HepG2 (cell line): ENCODE results near the gene ZFP1. TPM values are rescaled to one million over a fixed set of nuclear protein-coding genes. Genes with fewer than 3 reads are reported as not detected.
A peak's percentile ranks its signal among the peaks of the same experiment; 100 is the strongest.

Experiments used
- CHCHD3 ChIP-seq: sonication (generic); formaldehyde crosslinking; IDR thresholded peaks from 2 replicates; pipeline ENCODE4 v1.8.0; 2022; ENCODE audit warnings: mild to moderate bottlenecking, missing genetic modification reagents, moderate library complexity
- FOXK2 ChIP-seq: fragments of 450-650 bp; IDR thresholded peaks from 2 replicates; pipeline ENCODE4 v1.6.1; 2016
- GPN1 ChIP-seq: sonication (generic); formaldehyde crosslinking; IDR thresholded peaks from 2 replicates; pipeline ENCODE4 v1.5.1; 2020; ENCODE audit warnings: missing genetic modification reagents, borderline replicate concordance
- KMT2A ChIP-seq: sonication (generic); formaldehyde crosslinking; IDR thresholded peaks from 2 replicates; pipeline ENCODE4 v1.4.0; 2020; ENCODE audit warnings: missing genetic modification reagents
- MXD1 ChIP-seq: sonication (generic); formaldehyde crosslinking; IDR thresholded peaks from 2 replicates; pipeline ENCODE4 v1.4.0; 2020; ENCODE audit warnings: mild to moderate bottlenecking, missing genetic modification reagents
- NFKB2 ChIP-seq: sonication (generic); formaldehyde crosslinking; IDR thresholded peaks from 2 replicates; pipeline ENCODE4 v1.4.0; 2020; ENCODE audit warnings: missing genetic modification reagents, borderline replicate concordance
- NFYC ChIP-seq: IDR thresholded peaks from 2 replicates; pipeline ENCODE4 v1.6.1; 2016; ENCODE audit warnings: missing genetic modification reagents, missing compliant biosample characterization
- PRMT3 ChIP-seq: sonication (generic); formaldehyde crosslinking; IDR thresholded peaks from 2 replicates; pipeline ENCODE4 v1.8.1; 2022; ENCODE audit warnings: low read depth, mild to moderate bottlenecking, moderate library complexity, missing genetic modification reagents, borderline replicate concordance
- SKI ChIP-seq: fragments of 450-650 bp; IDR thresholded peaks from one replicate; pipeline ENCODE4 v1.6.1; 2018; ENCODE audit warnings: mild to moderate bottlenecking; ENCODE audit not compliant: partially characterized antibody
- ZBTB33 ChIP-seq: sonication (generic); formaldehyde crosslinking; IDR thresholded peaks from 2 replicates; pipeline ENCODE4 v1.4.0; 2020; ENCODE audit warnings: missing genetic modification reagents
- ZNF12 ChIP-seq: sonication (generic); formaldehyde crosslinking; IDR thresholded peaks from 2 replicates; pipeline ENCODE4 v1.5.0; 2020; ENCODE audit warnings: missing genetic modification reagents
- ZNF670 ChIP-seq: sonication (generic); formaldehyde crosslinking; IDR thresholded peaks from 2 replicates; pipeline ENCODE4 v1.8.0; 2022; ENCODE audit warnings: mild to moderate bottlenecking, missing genetic modification reagents, borderline replicate concordance
- ZNF790 ChIP-seq: sonication (generic); formaldehyde crosslinking; IDR thresholded peaks from 2 replicates; pipeline ENCODE4 v1.8.0; 2022; ENCODE audit warnings: missing genetic modification reagents, mild to moderate bottlenecking, borderline replicate concordance
- ZZZ3 ChIP-seq: sonication (generic); formaldehyde crosslinking; IDR thresholded peaks from 2 replicates; pipeline ENCODE4 v1.4.0; 2020; ENCODE audit warnings: missing genetic modification reagents, mild to moderate bottlenecking, borderline replicate concordance
- polyA plus RNA-seq, 8 experiments: library from polyadenylated mRNA; depleted of rRNA in 3 of 8; stranded (reverse) in 7 of 8; unstranded in 1 of 8; fragments of >200 nt; fragmentation: Illumina TruSeq in 4 of 8; extraction: Trizol in 4 of 8; gene quantifications; 2 replicates each; pipeline versions ENCODE4 v1.2.1 to v1.2.3, GENCODE V29; 2011 to 2016; ENCODE audit warnings: low read depth in 4 of 8, missing spikeins in 1 of 8, mixed read lengths in 1 of 8; ENCODE audit not compliant: insufficient read depth in 1 of 8
- total RNA-seq, 5 experiments: library from RNA; depleted of rRNA; stranded (reverse); fragments of >200 nt; fragmentation: Illumina TruSeq; extraction: Trizol; gene quantifications; 2 replicates each; pipeline ENCODE4 v1.2.3, GENCODE V29; 2016; ENCODE audit warnings: low read depth in 1 of 5
- TF ChIP-seq, protein P1 (sequence below): fragments of 450-650 bp; IDR thresholded peaks from 2 replicates; pipeline ENCODE4 v1.6.1; 2017; ENCODE audit warnings: mild to moderate bottlenecking
- TF ChIP-seq, protein P2 (sequence below): sonication (generic); formaldehyde crosslinking; IDR thresholded peaks from 2 replicates; pipeline ENCODE4 v1.5.0; 2020; ENCODE audit warnings: mild to moderate bottlenecking, missing genetic modification reagents, borderline replicate concordance
- TF ChIP-seq, protein P3 (sequence below): sonication (generic); formaldehyde crosslinking; IDR thresholded peaks from 2 replicates; pipeline ENCODE4 v1.4.0; 2020; ENCODE audit warnings: mild to moderate bottlenecking, low read depth, missing genetic modification reagents

The ZFP1 gene
- total and polyA plus RNA-seq, 2 of the 13 experiments (the other 11 are each of a cell fraction or from before 2014, with no cell fraction given): 8.3 to 14.0 TPM

DNA sequence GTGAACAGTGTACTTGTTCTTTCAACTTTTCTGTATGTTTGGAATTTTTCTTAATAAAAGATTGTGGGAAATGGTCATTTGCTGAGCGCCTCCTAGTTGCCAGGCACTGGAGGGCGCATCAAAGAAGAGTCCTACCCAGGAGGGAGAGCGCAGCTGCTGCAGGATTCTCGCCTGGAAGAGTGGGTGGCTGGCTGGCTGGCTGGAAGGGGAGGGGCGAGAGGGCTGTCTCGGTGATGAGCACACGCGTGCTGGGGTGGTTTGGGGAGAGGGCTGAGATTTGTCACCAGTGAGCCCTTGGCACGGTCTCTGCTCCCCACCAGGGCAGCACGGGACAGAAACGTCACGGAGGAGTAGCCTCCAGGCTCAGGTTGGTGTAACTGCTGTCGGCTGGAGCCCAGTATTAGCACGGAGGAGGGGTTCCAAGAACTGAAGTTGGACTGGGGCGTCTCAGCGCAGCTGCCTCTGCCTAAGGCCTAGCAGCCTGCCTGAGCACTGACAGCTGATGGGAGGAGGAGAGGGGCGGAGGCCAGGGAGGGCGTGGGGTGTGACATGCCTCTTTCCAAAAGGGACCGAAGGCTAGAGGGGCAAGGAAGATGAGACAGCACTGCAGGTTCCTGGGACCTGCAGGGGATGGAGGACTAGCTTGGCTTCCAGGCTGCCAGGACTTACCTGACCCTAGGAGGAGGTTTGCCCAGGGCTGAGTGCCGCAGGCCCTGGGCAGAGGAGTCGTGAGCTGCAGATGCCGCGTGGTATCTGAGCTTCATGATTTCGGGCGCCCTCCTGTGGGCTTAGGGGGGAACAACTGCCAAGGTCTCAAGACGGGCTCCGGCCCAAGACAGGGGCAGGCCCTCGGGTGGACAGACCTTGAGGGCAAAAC lies 37.4 kb upstream of the ZFP1 start (continued):
- TF ChIP-seq, protein P1, sequence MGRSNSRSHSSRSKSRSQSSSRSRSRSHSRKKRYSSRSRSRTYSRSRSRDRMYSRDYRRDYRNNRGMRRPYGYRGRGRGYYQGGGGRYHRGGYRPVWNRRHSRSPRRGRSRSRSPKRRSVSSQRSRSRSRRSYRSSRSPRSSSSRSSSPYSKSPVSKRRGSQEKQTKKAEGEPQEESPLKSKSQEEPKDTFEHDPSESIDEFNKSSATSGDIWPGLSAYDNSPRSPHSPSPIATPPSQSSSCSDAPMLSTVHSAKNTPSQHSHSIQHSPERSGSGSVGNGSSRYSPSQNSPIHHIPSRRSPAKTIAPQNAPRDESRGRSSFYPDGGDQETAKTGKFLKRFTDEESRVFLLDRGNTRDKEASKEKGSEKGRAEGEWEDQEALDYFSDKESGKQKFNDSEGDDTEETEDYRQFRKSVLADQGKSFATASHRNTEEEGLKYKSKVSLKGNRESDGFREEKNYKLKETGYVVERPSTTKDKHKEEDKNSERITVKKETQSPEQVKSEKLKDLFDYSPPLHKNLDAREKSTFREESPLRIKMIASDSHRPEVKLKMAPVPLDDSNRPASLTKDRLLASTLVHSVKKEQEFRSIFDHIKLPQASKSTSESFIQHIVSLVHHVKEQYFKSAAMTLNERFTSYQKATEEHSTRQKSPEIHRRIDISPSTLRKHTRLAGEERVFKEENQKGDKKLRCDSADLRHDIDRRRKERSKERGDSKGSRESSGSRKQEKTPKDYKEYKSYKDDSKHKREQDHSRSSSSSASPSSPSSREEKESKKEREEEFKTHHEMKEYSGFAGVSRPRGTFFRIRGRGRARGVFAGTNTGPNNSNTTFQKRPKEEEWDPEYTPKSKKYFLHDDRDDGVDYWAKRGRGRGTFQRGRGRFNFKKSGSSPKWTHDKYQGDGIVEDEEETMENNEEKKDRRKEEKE: no peak
- TF ChIP-seq FOXK2 (no peak), ZNF790 (CRISPR knock-in tag) (0 out of 2 replicates have a peak, but pooled peaks have one; percentile 57), CHCHD3 (CRISPR knock-in tag) (no peak), ZNF12 (CRISPR knock-in tag) (no peak; the same call in 1 of the 2 replicates), ZNF670 (CRISPR knock-in tag) (no peak), GPN1 (no peak), KMT2A (CRISPR knock-in tag) (no peak; the same call in 1 of the 2 replicates), NFKB2 (CRISPR knock-in tag) (peak; percentile 77; the same call in 1 of the 2 replicates), PRMT3 (CRISPR knock-in tag) (no peak), SKI (no peak), ZZZ3 (no peak; the same call in 1 of the 2 replicates), MXD1 (0 out of 2 replicates have a peak, but pooled peaks have one; percentile 53), ZBTB33 (peak; percentile 96), NFYC (CRISPR knock-in tag) (0 out of 2 replicates have a peak, but pooled peaks have one; percentile 35)
- TF ChIP-seq, protein P2, sequence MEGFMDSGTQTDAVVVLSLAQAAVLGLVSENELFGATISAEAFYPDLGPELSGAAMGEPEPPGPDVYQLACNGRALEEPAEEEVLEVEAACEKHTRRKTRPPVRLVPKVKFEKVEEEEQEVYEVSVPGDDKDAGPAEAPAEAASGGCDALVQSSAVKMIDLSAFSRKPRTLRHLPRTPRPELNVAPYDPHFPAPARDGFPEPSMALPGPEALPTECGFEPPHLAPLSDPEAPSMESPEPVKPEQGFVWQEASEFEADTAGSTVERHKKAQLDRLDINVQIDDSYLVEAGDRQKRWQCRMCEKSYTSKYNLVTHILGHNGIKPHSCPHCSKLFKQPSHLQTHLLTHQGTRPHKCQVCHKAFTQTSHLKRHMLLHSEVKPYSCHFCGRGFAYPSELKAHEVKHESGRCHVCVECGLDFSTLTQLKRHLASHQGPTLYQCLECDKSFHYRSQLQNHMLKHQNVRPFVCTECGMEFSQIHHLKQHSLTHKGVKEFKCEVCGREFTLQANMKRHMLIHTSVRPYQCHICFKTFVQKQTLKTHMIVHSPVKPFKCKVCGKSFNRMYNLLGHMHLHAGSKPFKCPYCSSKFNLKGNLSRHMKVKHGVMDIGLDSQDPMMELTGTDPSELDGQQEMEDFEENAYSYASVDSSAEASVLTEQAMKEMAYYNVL: no peak; the same call in 1 of the 2 replicates
- TF ChIP-seq, protein P3, sequence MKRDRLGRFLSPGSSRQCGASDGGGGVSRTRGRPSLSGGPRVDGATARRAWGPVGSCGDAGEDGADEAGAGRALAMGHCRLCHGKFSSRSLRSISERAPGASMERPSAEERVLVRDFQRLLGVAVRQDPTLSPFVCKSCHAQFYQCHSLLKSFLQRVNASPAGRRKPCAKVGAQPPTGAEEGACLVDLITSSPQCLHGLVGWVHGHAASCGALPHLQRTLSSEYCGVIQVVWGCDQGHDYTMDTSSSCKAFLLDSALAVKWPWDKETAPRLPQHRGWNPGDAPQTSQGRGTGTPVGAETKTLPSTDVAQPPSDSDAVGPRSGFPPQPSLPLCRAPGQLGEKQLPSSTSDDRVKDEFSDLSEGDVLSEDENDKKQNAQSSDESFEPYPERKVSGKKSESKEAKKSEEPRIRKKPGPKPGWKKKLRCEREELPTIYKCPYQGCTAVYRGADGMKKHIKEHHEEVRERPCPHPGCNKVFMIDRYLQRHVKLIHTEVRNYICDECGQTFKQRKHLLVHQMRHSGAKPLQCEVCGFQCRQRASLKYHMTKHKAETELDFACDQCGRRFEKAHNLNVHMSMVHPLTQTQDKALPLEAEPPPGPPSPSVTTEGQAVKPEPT (CRISPR knock-in tag): peak; percentile 91; the same call in 1 of the 2 replicates
